ENCODE data around the gene KIF3B. TPM values are rescaled to one million over a fixed set of nuclear protein-coding genes. Genes with fewer than 3 reads are reported as not detected.

KIF3B gene
- total RNA-seq, 4 donors from 2014 or later = 8.5 to 14.1 (median 11.4) TPM

DNA sequence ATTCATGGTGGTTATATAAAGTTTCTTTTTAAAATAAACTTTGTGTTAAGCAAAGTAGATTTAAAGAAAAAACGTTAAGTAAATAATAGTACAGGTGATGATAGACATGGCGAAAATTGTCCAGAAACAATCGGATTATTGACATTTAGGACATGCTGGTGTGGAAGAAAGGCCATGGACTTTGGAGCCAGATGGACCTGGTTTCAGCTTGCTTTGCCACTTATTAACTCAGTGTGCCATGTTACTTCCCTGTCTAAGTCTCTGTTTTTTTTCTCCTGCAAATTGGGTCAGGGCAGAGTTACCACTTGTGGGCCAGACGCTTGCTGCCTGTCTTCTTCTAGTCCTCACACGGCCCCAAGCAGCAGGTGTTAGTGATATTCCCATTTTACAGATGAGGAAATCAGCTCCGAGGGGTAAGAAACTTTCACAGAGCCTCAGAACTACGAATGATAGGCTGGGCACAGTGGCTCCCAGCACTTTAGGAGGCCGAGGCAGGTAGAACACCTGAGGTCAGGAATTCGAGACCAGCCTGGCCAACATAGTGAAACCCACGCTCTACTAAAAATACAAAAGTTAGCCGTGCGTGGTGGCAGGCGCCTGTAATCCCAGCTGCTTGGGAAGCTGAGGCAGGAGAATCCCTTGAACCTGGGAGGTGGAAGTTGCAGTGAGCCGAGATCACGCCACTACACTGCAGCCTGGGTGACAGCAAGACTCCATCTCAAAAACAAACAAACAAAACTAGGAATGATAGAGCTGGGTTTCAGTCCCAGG is 12.4 kb downstream of the KIF3B start:
- H3K9me3 ChIP-seq = no peaks in the 10 kb centered on the region
- no peaks in the 10 kb centered on the region for H3K36me3 ChIP-seq
- DNase-seq = no peak
- 91 to 93% methylated on average over 8 to 15 of the region's 15 CpGs for WGBS, 2 donors
- H3K4me1 ChIP-seq = peaks cover 0 to 19% (median 11%) of the 10 kb centered on the region in 3 donors
- intact Hi-C loops (cut with DNase I) = no loop called here
- H3K27ac ChIP-seq = no peak overlapping the region
- TF ChIP-seq POLR2A (IDR thresholded peaks at IDR 0.05) = no peak
- TF ChIP-seq, protein P1, sequence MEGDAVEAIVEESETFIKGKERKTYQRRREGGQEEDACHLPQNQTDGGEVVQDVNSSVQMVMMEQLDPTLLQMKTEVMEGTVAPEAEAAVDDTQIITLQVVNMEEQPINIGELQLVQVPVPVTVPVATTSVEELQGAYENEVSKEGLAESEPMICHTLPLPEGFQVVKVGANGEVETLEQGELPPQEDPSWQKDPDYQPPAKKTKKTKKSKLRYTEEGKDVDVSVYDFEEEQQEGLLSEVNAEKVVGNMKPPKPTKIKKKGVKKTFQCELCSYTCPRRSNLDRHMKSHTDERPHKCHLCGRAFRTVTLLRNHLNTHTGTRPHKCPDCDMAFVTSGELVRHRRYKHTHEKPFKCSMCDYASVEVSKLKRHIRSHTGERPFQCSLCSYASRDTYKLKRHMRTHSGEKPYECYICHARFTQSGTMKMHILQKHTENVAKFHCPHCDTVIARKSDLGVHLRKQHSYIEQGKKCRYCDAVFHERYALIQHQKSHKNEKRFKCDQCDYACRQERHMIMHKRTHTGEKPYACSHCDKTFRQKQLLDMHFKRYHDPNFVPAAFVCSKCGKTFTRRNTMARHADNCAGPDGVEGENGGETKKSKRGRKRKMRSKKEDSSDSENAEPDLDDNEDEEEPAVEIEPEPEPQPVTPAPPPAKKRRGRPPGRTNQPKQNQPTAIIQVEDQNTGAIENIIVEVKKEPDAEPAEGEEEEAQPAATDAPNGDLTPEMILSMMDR (IDR thresholded peaks at IDR 0.05) = no peak
- H3K4me3 ChIP-seq = no peak overlapping the region
- H3K27me3 ChIP-seq = no peaks in the 10 kb centered on the region

DNA sequence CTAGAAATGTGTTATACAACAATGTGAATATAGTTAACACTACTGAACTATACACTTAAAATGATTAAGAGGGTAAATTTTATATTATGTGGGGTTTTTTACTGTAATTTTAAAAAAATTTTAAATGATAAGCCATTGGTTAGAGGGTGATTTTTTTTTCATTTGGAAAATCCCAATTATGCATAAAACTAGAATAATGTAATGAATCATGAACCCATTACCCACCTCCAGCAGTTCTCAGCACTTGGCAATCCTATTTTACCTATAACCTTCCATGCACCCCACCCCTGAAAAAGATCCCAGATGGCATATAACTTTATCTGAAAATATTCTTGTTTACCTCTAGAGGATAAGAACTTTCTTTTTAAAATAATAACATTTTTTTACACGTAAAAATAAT is 13.7 kb downstream of the KIF3B start:
- TF ChIP-seq, protein P1 (IDR thresholded peaks at IDR 0.05) = no peak
- TF ChIP-seq POLR2A (IDR thresholded peaks at IDR 0.05) = no peak
- Histone ChIP-seq H3K27ac (no peak overlapping the region), H3K4me3 (no peak overlapping the region), H3K9me3 (no peaks in the 10 kb centered on the region), H3K36me3 (no peaks in the 10 kb centered on the region), H3K4me1 (peaks cover 0 to 8% (median under 1%) of the 10 kb centered on the region in 3 donors), H3K27me3 (no peaks in the 10 kb centered on the region)
- 80 to 89% methylated on average over 1 of the region's 1 CpG for WGBS, 2 donors
- no peak for DNase-seq
- intact Hi-C loops (cut with DNase I) = no loop called here

DNA sequence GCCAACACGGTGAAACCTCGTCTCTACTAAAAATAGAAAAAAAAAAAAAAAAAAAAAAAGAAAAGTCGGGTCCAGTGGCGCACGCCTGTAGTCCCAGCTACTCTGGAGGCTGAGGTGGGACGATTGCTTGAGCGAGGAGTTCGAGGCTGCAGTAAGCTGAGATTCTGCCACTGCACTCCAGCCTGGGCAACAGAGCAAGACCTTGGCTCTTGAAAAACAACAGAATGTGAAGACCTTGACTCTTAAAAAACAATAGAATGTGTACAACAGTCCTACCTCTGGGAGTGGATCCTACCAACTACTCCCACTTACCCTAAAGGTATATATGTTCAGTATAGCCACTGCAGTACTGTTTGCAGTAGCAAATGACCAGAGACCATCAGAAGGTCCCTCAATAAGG is 15.1 kb downstream of the KIF3B start:
- H3K27ac ChIP-seq = no peak overlapping the region
- no peaks in the 10 kb centered on the region for H3K4me1 ChIP-seq
- no peaks in the 10 kb centered on the region for H3K9me3 ChIP-seq
- WGBS, 2 donors = 94 to 95% methylated on average over 6 to 8 of the region's 8 CpGs
- no peak overlapping the region for H3K4me3 ChIP-seq
- TF ChIP-seq POLR2A (IDR thresholded peaks at IDR 0.05) = no peak
- TF ChIP-seq, protein P1 (IDR thresholded peaks at IDR 0.05) = no peak
- no peaks in the 10 kb centered on the region for H3K36me3 ChIP-seq
- no peaks in the 10 kb centered on the region for H3K27me3 ChIP-seq
- no peak for DNase-seq
- intact Hi-C loops (cut with DNase I) = no loop called here

DNA sequence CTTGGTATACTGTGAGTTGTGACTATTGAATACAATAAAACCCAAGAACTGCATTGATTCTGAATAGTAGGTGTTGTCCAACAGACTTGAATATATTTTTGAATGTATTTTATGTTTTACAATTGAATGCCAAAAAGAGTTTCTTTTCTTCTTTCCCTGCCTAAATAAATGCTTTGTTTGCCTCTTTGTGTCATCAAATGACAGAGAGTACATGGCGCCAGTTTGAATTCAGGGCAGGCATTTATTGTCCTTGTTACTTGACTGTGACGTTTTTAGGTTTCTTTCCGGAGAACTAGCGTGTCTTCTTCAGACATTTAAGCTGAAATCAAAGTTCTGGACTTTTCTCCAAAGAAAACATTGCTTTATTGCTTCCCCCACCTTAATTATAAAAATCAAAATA is 16.6 kb downstream of the KIF3B start:
- Histone ChIP-seq H3K27me3 (no peaks in the 10 kb centered on the region), H3K9me3 (no peaks in the 10 kb centered on the region), H3K36me3 (no peaks in the 10 kb centered on the region), H3K27ac (no peak overlapping the region), H3K4me1 (no peaks in the 10 kb centered on the region), H3K4me3 (no peak overlapping the region)
- intact Hi-C loops (cut with DNase I) = no loop called here
- DNase-seq = no peak
- TF ChIP-seq, protein P1 (IDR thresholded peaks at IDR 0.05) = no peak
- no peak for TF ChIP-seq POLR2A (IDR thresholded peaks at IDR 0.05)
- 50 to 87% methylated on average over 4 of the region's 4 CpGs for WGBS, 2 donors

DNA sequence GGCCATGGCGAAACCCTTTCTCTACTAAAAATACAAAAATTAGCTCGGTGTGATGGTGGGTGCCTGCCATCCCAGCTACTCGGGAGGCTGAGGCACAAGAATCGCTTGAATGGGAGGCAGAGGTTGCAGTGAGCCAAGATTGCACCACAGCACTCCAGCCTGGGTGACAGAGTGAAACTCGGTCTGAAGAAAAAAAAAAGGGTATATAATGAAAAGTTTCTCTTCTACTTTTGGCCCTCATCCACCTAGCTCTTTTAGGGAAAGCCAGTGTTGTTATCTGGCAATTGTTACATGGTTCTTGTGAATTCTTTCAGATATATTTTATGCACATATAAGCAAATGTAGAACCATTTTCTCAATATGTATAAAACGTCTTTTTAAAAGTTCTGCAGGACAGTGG is 19.0 kb downstream of the KIF3B start:
- intact Hi-C loops (cut with DNase I) = no loop called here
- WGBS, 2 donors = 62 to 73% methylated on average over 5 to 6 of the region's 6 CpGs
- Histone ChIP-seq H3K27me3 (no peaks in the 10 kb centered on the region), H3K27ac (no peak overlapping the region), H3K4me3 (no peak overlapping the region), H3K9me3 (no peaks in the 10 kb centered on the region), H3K36me3 (no peaks in the 10 kb centered on the region), H3K4me1 (no peaks in the 10 kb centered on the region)
- TF ChIP-seq, protein P1 (IDR thresholded peaks at IDR 0.05) = no peak
- DNase-seq = no peak
